Progenitor cell of endocrine pancreas (in vitro differentiated cells): Measurements from ENCODE around the gene COL1A1. TPM values are rescaled to one million over a fixed set of nuclear protein-coding genes. Genes with fewer than 3 reads are reported as not detected.

ENCODE experiments used
- DNase-seq: peaks from one replicate; pipeline ENCODE4 v3.0.0; 2021; ENCODE audit warnings: low spot score; ENCODE audit not compliant: unreplicated experiment
- H3K27ac Mint-ChIP-seq: 2 replicates; pipeline ENCODE4 v1.8.0; 2021; ENCODE audit warnings: mild to moderate bottlenecking, moderate library complexity, mixed read lengths
- H3K27me3 Mint-ChIP-seq: 2 replicates; pipeline ENCODE4 v1.8.0; 2021; ENCODE audit warnings: mixed read lengths
- H3K36me3 Mint-ChIP-seq: 2 replicates; pipeline ENCODE4 v1.8.0; 2022; ENCODE audit warnings: mixed read lengths; ENCODE audit not compliant: insufficient read depth
- H3K4me1 Mint-ChIP-seq: 2 replicates; pipeline ENCODE4 v1.8.0; 2021; ENCODE audit warnings: low read depth, mixed read lengths
- H3K4me3 Mint-ChIP-seq: 2 replicates; pipeline ENCODE4 v1.8.0; 2021; ENCODE audit warnings: low read depth, mild to moderate bottlenecking, moderate library complexity, mixed read lengths
- H3K9me3 Mint-ChIP-seq: 2 replicates; pipeline ENCODE4 v1.8.0; 2021; ENCODE audit warnings: low read depth, mixed read lengths
- CTCF ChIP-seq: fragments of 200-600 bp; sonication (generic); IDR thresholded peaks from one replicate; pipeline ENCODE4 v1.5.0; 2021; ENCODE audit warnings: antibody characterized with exemption, mild to moderate bottlenecking; ENCODE audit not compliant: unreplicated experiment
- total RNA-seq: library from RNA; stranded (reverse); gene quantifications from 2 replicates; pipeline ENCODE4 v1.2.1, GENCODE V29; 2021

The COL1A1 gene
- total RNA-seq, 1 donor from 2014 or later, result 26.7 TPM

- Mint-ChIP-seq H3K27ac (no peak overlapping the region), H3K4me3 (no peak overlapping the region), H3K9me3 (no peaks in the 10 kb centered on the region), H3K4me1 (peaks cover 25% of the 10 kb centered on the region), H3K36me3 (no peaks in the 10 kb centered on the region), H3K27me3 (peaks cover 15% of the 10 kb centered on the region)
- no peak for TF ChIP-seq CTCF
- DNase-seq, result no peak
These were observed 24.0 kb downstream of the COL1A1 start for GRCh38 chr17:50177476-50177875.

GRCh38 chr17:50176559-50177357 is 24.7 kb downstream of the COL1A1 start:
- H3K36me3 Mint-ChIP-seq, result no peaks in the 10 kb centered on the region
- no peak for TF ChIP-seq CTCF
- H3K27me3 Mint-ChIP-seq, result peaks cover 12% of the 10 kb centered on the region
- H3K4me1 Mint-ChIP-seq, result peaks cover 28% of the 10 kb centered on the region
- H3K9me3 Mint-ChIP-seq, result no peaks in the 10 kb centered on the region
- DNase-seq, result no peak
- no peak overlapping the region for H3K4me3 Mint-ChIP-seq
- H3K27ac Mint-ChIP-seq, result no peak overlapping the region

- Mint-ChIP-seq H3K4me1 (peaks cover 26% of the 10 kb centered on the region), H3K27ac (peak overlapping the region; percentile 62)
These were observed 26.2 kb downstream of the COL1A1 start for GRCh38 chr17:50175035-50175807.

GRCh38 chr17:50174444-50174843 is 27.0 kb downstream of the COL1A1 start:
- Mint-ChIP-seq H3K9me3 (no peaks in the 10 kb centered on the region), H3K4me3 (no peak overlapping the region), H3K27ac (no peak overlapping the region)

More at GRCh38 chr17:50175035-50175807, 26.2 kb downstream of the COL1A1 start:
- Mint-ChIP-seq H3K27me3 (peaks cover 9% of the 10 kb centered on the region), H3K9me3 (no peaks in the 10 kb centered on the region), H3K4me3 (no peak overlapping the region), H3K36me3 (no peaks in the 10 kb centered on the region)
- TF ChIP-seq CTCF, result no peak
- DNase-seq, result no peak

More at GRCh38 chr17:50174444-50174843, 27.0 kb downstream of the COL1A1 start:
- no peak for DNase-seq
- no peak for TF ChIP-seq CTCF
- Mint-ChIP-seq H3K4me1 (peaks cover 26% of the 10 kb centered on the region), H3K36me3 (no peaks in the 10 kb centered on the region), H3K27me3 (peaks cover 3% of the 10 kb centered on the region)
